Measurements from ENCODE around the gene CCL7. TPM values are rescaled to one million over a fixed set of nuclear protein-coding genes. Genes with fewer than 3 reads are reported as not detected.

CCL7 gene
- polyA plus RNA-seq, 12 donors, result not detected

Other genes with a start within 250 kb of the CCL7 start
- gene CCL2, start 14.9 kb upstream of the CCL7 start, polyA plus RNA-seq (ENCODE audit: insufficient read length in 12 of 12), result 10 to 100 TPM in 11 of 12 donors, not detected in 1; 46.4 to 87.6 (median 66.0) TPM
- under 1 TPM in 3 of 12 donors, not detected in 9; 0.17 to 0.22 (median 0.21) TPM for gene CCL11, start 15.5 kb downstream of the CCL7 start, polyA plus RNA-seq (ENCODE audit: insufficient read length in 12 of 12)
- gene CCL8, start 49.2 kb downstream of the CCL7 start, polyA plus RNA-seq (ENCODE audit: insufficient read length in 12 of 12), result 1 to 10 TPM in 4 of 12 donors, under 1 TPM in 6, not detected in 2; 0.44 to 1.3 (median 0.92) TPM
- 1 to 10 TPM in 5 of 12 donors, under 1 TPM in 5, not detected in 2; 0.28 to 3.8 (median 1.0) TPM for gene CCL13, start 86.3 kb downstream of the CCL7 start, polyA plus RNA-seq (ENCODE audit: insufficient read length in 12 of 12)
- gene CCL1, start 93.0 kb downstream of the CCL7 start, polyA plus RNA-seq (ENCODE audit: insufficient read length in 12 of 12), result not detected

Data from muscle of arm (tissue), 12 donors.